HUDEP-2 (cell line): ENCODE results near the gene NRSN1.
"Not testable (repeated sequence)": the region's sequence is repeated elsewhere in the genome, so short reads cannot be mapped to it uniquely, and the experiment has no call there.

Source experiments
- DNase-seq, 76 experiments: peaks; one replicate each; lab custom pipeline; 2025; ENCODE audit not compliant: unreplicated experiment in 76 of 76; lab: John Stamatoyannopoulos, UW

Gene NRSN1

GRCh38 chr6:24140591-24140990, 14.6 kb downstream of the NRSN1 start:
- no peak for DNase-seq

- DNase-seq, result not testable (repeated sequence)
Measured at GRCh38 chr6:24142733-24143132, 16.7 kb downstream of the NRSN1 start.

GRCh38 chr6:24145690-24146131, 19.7 kb downstream of the NRSN1 start:
- no peak for DNase-seq

GRCh38 chr6:24146871-24147270, 20.9 kb downstream of the NRSN1 start:
- no peak for DNase-seq

GRCh38 chr6:24147511-24148153, 21.6 kb downstream of the NRSN1 start:
- DNase-seq, result no peak

- no peak for DNase-seq
Measured at GRCh38 chr6:24148154-24148570, 22.1 kb downstream of the NRSN1 start.

GRCh38 chr6:24148684-24149083, 22.7 kb downstream of the NRSN1 start:
- DNase-seq, result no peak

GRCh38 chr6:24149296-24149695, 23.3 kb downstream of the NRSN1 start:
- DNase-seq, result no peak

- DNase-seq, result no peak
Measured at GRCh38 chr6:24149836-24150235, 23.8 kb downstream of the NRSN1 start.

- no peak for DNase-seq
Measured at GRCh38 chr6:24152014-24152413, 26.0 kb downstream of the NRSN1 start.

- no peak for DNase-seq
Measured at GRCh38 chr6:24154121-24154520, 28.1 kb downstream of the NRSN1 start.

- DNase-seq, result no peak
Measured at GRCh38 chr6:24157886-24158285, 31.9 kb downstream of the NRSN1 start.

- DNase-seq, result no peak
Measured at GRCh38 chr6:24183584-24183983, 57.6 kb downstream of the NRSN1 start.

GRCh38 chr6:24186349-24186748, 60.3 kb downstream of the NRSN1 start:
- DNase-seq, result no peak

- no peak for DNase-seq
Measured at GRCh38 chr6:24187965-24188577, 62.1 kb downstream of the NRSN1 start.

GRCh38 chr6:24188578-24189080, 62.6 kb downstream of the NRSN1 start:
- no peak for DNase-seq

GRCh38 chr6:24191346-24191745, 65.3 kb downstream of the NRSN1 start:
- no peak for DNase-seq

- DNase-seq, result no peak
Measured at GRCh38 chr6:24193364-24193763, 67.3 kb downstream of the NRSN1 start.

GRCh38 chr6:24194978-24195700, 69.1 kb downstream of the NRSN1 start:
- no peak for DNase-seq

GRCh38 chr6:24195836-24196597, 70.0 kb downstream of the NRSN1 start:
- no peak for DNase-seq
